Effector memory CD4-positive, alpha-beta T cell (primary cell): Measurements from ENCODE around the gene SEC22C.
"Not testable (repeated sequence)": the region's sequence is repeated elsewhere in the genome, so short reads cannot be mapped to it uniquely, and the experiment has no call there.

Source experiments
- DNase-seq, 3 donors: peaks; one replicate each; pipeline ENCODE4 v3.0.0-alpha.2; 2020
- H3K27ac ChIP-seq: 2 replicates; pipeline ENCODE4 v1.7.0; 2013; ENCODE audit warnings: mild to moderate bottlenecking, low read length, moderate library complexity; ENCODE audit not compliant: insufficient read depth, poor library complexity, severe bottlenecking
- H3K27me3 ChIP-seq: replicated peaks from 2 replicates; pipeline ENCODE4 v1.7.0; 2013; ENCODE audit warnings: mild to moderate bottlenecking, low read length; ENCODE audit not compliant: insufficient read depth, control insufficient read depth, poor library complexity, severe bottlenecking
- H3K36me3 ChIP-seq: 2 replicates; pipeline ENCODE4 v1.7.0; 2013; ENCODE audit warnings: mild to moderate bottlenecking, low read length, moderate library complexity; ENCODE audit not compliant: control insufficient read depth, insufficient read depth
- H3K4me1 ChIP-seq: 2 replicates; pipeline ENCODE4 v1.7.0; 2013; ENCODE audit warnings: low read length, mild to moderate bottlenecking; ENCODE audit not compliant: control insufficient read depth, insufficient read depth, poor library complexity, severe bottlenecking
- H3K4me3 ChIP-seq: 2 replicates; pipeline ENCODE4 v1.7.0; 2013; ENCODE audit warnings: low read length, low read depth, mild to moderate bottlenecking; ENCODE audit not compliant: insufficient read depth, poor library complexity, severe bottlenecking
- H3K9me3 ChIP-seq: 2 replicates; pipeline ENCODE4 v1.7.0; 2013; ENCODE audit warnings: mild to moderate bottlenecking, low read length, moderate library complexity; ENCODE audit not compliant: control insufficient read depth

SEC22C gene

GRCh38 chr3:42600958-42601675, 19.4 kb upstream of the SEC22C start:
- peak overlapping the region; percentile 88 for H3K27ac ChIP-seq
- H3K9me3 ChIP-seq: no peaks in the 10 kb centered on the region
- H3K4me1 ChIP-seq: peaks cover 10% of the 10 kb centered on the region
- peak overlapping the region; percentile 88 for H3K4me3 ChIP-seq
- H3K27me3 ChIP-seq: no peaks in the 10 kb centered on the region
- DNase-seq: peak in 1 of 3 donors; percentile 48
- H3K36me3 ChIP-seq: no peaks in the 10 kb centered on the region

GRCh38 chr3:42600111-42600957, 18.6 kb upstream of the SEC22C start, which contains the start of gene NKTR:
Gene NKTR, plus strand, starts transcription at chr3:42600686. Its CDS starts 321 bp downstream, at chr3:42601007.
- DNase-seq: peak; percentile 98 to 100 (median 99)
- Histone ChIP-seq H3K27me3 (no peaks in the 10 kb centered on the region), H3K9me3 (no peaks in the 10 kb centered on the region), H3K4me3 (peak within 1 kb of the TSS; percentile 88), H3K27ac (peak within 1 kb of the TSS; percentile 88), H3K4me1 (peaks cover 10% of the 10 kb centered on the region), H3K36me3 (no peaks in the 10 kb centered on the region)

GRCh38 chr3:42597098-42597497, 15.3 kb upstream of the SEC22C start:
- H3K4me1 ChIP-seq, H3K27me3 ChIP-seq, H3K4me3 ChIP-seq, H3K9me3 ChIP-seq, H3K27ac ChIP-seq, DNase-seq: not testable (repeated sequence)
- H3K36me3 ChIP-seq: peaks cover 16% of the 10 kb centered on the region

- Histone ChIP-seq H3K27ac (no peak overlapping the region), H3K36me3 (peaks cover 16% of the 10 kb centered on the region), H3K27me3 (no peaks in the 10 kb centered on the region), H3K9me3 (no peaks in the 10 kb centered on the region), H3K4me3 (no peak overlapping the region), H3K4me1 (peaks cover 9% of the 10 kb centered on the region)
- no peak for DNase-seq
Observed at GRCh38 chr3:42595682-42596081, 13.9 kb upstream of the SEC22C start.

GRCh38 chr3:42593635-42594034, 11.9 kb upstream of the SEC22C start:
- Histone ChIP-seq H3K4me1 (peaks cover 14% of the 10 kb centered on the region), H3K27me3 (no peaks in the 10 kb centered on the region), H3K4me3 (no peak overlapping the region), H3K36me3 (peaks cover 16% of the 10 kb centered on the region), H3K27ac (no peak overlapping the region), H3K9me3 (no peaks in the 10 kb centered on the region)
- DNase-seq: no peak

GRCh38 chr3:42591811-42592210, 10.0 kb upstream of the SEC22C start:
- H3K27me3 ChIP-seq: no peaks in the 10 kb centered on the region
- peaks cover 14% of the 10 kb centered on the region for H3K4me1 ChIP-seq
- peaks cover 16% of the 10 kb centered on the region for H3K36me3 ChIP-seq
- no peaks in the 10 kb centered on the region for H3K9me3 ChIP-seq
- no peak overlapping the region for H3K27ac ChIP-seq
- peak overlapping the region; percentile 62 for H3K4me3 ChIP-seq
- no peak for DNase-seq

GRCh38 chr3:42590989-42591756, 9.4 kb upstream of the SEC22C start:
- Histone ChIP-seq H3K36me3 (peaks cover 16% of the 10 kb centered on the region), H3K9me3 (no peaks in the 10 kb centered on the region), H3K27ac (peak overlapping the region; percentile 63), H3K27me3 (no peaks in the 10 kb centered on the region), H3K4me3 (peak overlapping the region; percentile 62), H3K4me1 (peaks cover 14% of the 10 kb centered on the region)
- no peak for DNase-seq

GRCh38 chr3:42589382-42590109, 7.8 kb upstream of the SEC22C start:
- Histone ChIP-seq H3K9me3 (no peaks in the 10 kb centered on the region), H3K4me1 (peaks cover 14% of the 10 kb centered on the region), H3K27me3 (no peaks in the 10 kb centered on the region), H3K27ac (peak overlapping the region; percentile 67), H3K4me3 (peak overlapping the region; percentile 62), H3K36me3 (peaks cover 9% of the 10 kb centered on the region)
- no peak for DNase-seq

- Histone ChIP-seq H3K27ac (no peak overlapping the region), H3K36me3 (peaks cover 4% of the 10 kb centered on the region), H3K27me3 (no peaks in the 10 kb centered on the region), H3K9me3 (no peaks in the 10 kb centered on the region), H3K4me3 (no peak overlapping the region), H3K4me1 (peaks cover 14% of the 10 kb centered on the region)
- no peak for DNase-seq
Observed at GRCh38 chr3:42588625-42589024, 6.9 kb upstream of the SEC22C start.
